GM19099 (cell line): ENCODE data around the gene PRKG1.

Source experiments
- POLR2A ChIP-seq: IDR thresholded peaks from 3 replicates; pipeline ENCODE4 v1.6.1; 2011; ENCODE audit warnings: low read depth; ENCODE audit not compliant: insufficient read length; ENCODE audit errors: extremely low read depth

PRKG1 gene

DNA sequence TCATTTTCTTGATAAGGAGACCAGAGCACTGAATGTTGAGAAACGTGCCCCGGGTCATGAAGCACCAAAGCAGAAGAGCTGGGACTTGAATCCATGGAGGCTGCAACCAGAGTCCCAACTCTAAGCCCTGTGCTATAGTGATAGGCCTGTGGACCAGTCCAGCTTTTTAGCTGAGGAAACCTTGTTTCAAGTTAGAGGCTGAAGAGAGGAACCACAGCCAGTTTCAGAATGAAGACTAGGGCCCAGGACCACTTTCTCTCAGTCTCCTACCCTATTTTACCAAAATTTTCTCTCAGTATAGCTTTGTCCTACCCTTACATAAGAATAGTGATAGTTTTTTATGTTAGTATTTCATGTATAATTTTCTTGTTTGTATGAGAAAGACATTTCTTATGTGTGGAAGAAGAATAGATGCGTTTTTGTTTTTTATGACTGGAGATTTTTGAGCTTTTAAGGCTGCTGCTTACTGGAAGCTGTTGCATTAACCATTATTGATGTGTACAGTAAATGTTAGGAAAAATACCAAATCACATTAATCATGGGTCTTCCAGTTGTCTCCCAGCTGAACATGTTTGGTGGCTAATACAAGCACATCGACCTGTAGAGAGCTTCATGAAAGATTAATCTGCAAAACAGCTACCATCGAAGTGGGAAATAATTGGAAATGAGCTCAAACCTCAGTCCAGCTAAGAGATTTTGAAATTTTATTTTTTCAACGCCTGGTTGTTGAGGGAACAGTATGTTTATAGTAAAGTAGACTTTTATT lies 670.1 kb downstream of the PRKG1 start:
- TF ChIP-seq POLR2A, result no peak

DNA sequence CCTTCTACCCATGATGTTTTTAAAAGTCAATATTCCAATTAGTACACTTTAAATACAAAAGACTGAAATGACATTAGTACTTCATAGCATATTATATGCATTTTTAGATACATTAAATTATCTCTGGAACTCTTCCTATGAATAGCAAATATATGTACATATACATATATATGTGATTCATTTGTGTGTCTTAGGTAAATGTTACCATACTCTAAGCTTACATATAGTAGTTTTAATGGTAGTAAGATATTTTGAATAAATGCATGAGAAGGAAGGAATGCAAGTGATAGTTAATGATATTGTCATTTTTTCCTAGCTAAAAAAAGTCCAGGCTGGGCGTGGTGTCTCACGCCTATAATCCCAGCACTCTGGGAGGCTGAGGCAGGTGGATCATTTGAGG lies 671.1 kb downstream of the PRKG1 start:
- no peak for TF ChIP-seq POLR2A

DNA sequence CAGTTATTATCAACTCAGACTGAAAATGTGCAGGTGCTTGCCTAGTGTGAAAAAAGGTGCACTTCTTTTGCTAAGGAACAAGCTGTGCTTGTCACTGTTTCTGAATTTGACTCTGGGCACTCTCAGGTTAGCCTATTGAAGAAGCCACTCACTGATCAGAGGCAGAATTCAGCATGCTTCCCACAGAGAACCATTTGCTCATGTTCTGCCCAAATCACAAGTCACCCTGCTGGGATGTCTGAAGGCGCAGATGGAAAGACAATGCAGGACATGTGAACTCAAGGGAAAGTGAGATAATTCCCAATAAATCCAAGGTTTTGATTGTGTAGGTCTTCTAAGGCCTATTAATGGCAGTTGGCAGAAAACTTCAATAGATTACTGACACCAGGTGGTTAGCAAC lies 672.9 kb downstream of the PRKG1 start:
- TF ChIP-seq POLR2A, result no peak

DNA sequence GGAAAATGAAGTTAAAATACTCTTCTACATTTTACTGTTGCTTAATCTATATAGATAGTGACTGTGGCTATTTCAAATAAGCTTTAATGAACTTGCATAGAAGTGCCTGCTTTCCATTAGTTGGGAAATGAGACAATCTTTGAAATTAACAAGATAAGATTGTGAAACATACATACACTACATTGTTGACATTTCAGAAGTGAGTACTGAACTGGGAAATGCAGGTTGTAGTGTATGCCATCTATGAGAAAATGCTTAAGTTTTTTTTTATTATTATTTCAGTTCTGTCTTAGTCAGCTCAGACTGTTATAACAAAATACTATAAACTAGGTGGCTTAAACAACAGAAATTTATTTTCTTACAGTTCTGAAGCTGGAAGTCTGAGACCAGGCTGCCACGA lies 674.7 kb downstream of the PRKG1 start:
- TF ChIP-seq POLR2A, result no peak

DNA sequence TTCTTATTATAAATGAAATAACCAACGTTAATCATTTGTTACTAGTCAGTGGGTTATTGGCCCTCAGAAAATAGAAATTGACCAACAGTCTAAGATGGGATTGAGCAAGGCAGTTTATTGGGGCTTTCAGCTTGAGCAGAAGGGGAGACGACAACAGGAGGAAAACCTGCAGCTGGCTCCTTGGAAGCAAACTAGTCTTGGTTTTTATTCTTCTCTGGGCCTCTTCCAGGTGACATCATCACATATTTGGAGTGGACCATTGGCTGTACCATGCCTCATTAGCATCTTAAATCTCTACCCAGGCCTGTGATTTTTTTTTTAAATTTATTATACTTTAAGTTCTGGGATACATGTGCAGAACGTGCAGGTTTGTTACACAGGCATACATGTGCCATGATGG lies 684.1 kb downstream of the PRKG1 start:
- TF ChIP-seq POLR2A, result no peak

DNA sequence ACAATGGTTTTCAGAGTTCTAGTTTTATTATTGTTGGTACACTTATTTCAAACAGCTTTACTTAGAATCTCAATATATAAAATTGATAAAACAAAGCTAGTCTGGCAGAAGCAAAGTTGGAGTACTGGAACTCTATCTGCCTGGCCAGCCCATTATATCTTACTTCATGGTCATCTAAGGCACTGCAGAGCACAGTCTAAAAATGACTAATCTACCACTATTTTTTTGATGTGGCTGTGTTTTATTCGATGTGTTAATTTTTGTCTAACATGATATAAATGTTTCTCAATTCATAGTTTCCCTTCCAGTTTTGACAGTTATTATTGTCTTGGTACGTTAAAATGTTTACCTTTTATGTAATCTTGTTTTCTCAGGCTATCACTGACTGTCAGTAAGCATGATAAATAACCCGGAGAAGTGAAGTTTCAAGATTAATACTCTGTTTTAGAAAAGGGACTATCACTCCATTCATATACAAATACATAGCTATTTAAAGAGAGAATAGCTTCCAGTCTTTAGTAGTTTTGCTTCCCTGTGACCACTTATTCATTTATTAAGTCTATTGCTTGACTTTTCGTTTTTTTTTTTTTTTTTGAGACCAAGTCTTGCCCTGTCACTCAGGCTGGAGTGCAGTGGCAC lies 685.7 kb downstream of the PRKG1 start:
- TF ChIP-seq POLR2A, result no peak

DNA sequence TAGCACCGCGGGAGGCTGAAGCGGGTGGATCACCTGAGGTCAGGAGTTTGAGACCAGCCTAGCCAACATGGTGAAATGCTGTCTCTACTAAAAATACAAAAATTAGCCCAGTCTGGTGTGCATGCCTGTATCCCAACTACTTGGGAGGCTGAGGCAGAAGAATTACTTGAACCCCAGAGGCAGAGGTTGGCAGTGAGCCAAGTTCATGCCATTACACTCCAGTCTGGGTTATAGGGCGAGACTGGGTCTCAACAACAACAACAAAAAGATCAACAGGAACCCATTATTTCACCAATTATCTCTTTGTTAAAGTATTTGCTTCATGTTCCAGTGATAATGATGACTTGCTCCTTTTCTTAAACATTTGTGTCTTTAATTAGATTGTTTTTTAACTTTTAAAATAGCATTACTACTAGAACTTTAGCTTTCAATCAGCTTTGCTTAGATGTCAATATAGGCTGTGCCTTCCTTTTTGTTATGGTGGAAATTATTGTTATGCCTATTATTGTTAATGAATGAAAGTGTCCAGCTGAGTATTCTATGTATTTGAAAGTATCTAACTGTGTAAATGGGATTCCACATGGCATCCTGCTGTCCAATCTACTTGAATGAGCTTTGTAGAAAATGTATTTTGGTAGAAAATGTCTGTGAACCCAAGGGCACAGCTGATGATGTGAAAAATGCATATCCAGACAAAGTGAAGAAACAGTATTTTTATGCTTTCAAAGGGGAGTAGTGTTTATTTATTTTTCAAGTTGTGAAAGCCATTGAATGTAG lies 686.8 kb downstream of the PRKG1 start:
- TF ChIP-seq POLR2A, result no peak

DNA sequence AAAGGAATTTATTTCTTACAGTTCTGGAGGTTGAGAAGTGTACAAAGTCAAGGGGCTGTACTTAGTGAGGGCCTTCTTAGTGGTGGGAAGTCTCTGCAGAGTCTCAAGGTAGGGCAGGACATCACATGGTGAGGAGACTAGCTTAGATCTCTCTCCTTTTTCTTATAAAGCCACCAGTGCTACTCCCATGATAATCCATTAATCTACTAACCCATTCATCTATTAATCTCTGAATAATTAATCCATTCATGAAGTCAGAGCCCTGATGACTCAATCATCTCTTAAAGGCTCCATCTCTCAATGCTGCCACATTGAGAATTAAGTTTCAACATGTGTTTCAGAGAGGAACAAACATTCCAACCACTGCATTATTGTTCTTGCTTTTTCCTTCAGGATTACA lies 689.5 kb downstream of the PRKG1 start:
- no peak for TF ChIP-seq POLR2A

DNA sequence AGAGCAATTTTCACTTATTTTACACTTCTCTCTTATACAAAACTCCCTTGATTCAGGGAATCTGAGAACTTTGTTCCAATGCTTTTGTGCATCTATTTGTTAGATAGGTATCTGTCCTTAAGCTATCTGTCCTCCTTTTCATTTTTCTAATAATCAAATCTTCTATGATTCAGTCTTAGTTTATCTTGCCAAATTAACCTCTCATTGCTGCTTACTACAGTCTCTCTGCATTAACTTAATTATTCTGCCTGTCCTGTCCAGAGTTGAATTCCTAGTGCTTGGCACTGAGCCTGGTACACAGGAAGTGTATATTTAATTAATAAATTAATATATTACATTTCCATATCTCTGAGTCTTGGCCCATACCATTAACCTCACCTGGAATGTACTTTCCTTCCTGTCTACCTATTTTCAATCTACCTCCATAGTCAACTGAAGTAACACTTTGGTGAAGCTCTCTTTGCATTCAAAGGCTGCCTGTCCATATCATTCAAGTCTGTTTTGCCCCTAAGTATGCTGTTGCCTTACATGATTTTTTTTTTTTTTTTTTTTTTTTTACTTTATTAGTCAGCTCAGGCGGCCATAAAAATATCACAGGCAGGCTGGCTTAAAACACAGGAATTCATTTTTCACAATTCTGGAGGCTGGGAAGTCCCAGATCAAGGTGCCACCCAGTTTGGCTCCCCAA lies 691.1 kb downstream of the PRKG1 start:
- no peak for TF ChIP-seq POLR2A

DNA sequence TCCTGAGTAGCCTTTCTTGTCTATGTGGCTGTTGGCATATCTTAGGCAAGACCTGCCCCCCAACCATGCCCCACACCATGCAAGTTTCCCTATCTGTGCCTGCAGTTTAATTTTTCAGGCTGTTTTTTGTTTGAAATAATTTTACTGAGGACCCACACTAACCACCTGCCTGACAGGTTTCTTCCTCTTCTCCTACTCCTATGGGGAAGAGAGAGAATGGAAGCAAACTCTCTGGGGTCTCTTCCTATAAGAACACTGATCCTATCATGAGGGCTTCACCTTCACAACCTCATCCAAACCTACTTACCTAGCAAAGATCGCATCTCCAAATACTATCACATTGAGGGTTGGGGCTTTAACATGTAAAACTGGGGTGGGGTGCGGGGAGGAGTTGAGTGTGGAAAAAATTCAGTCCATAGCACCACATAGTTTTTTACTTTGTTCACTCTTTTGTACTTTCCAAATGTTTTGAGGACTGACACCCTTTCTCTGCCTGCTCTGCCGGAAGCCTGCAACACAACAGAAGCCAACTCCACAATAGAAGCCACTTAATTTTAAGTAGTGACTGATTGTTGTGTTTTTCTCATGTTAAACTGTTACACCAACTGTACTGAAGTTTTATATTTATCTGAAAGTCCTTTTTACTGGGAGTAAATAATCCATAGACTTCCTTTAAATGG lies 692.3 kb downstream of the PRKG1 start:
- TF ChIP-seq POLR2A, result no peak

DNA sequence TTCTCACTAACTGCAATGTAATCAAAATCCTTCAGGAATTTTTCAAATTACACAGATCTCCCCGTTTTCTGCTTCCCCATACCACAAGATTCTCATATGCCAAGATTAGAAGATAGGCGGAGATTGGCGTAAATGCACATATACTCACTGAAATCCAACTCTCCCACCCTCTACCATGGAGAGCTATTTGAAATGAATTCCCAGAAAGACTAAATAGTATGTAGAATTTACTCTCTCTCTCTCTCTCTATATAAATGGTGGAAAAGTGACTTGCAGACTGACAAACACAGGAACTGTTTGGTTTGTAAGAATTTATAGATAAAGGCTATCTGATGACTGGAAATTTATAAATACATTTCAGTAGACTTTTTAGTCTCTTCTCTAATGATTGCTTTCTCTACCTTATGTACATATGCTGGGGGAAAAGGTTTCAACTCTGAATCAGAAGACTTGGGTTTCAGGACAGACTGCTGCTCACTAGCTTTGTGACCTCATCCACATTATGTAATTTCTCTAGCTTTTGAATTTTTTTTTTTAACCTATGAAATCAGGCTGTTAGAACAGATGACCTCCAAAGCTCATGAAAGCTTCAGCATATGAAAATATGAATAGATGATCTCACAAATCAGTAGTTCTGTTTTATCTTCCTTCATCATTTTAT lies 692.9 kb downstream of the PRKG1 start:
- TF ChIP-seq POLR2A, result no peak

DNA sequence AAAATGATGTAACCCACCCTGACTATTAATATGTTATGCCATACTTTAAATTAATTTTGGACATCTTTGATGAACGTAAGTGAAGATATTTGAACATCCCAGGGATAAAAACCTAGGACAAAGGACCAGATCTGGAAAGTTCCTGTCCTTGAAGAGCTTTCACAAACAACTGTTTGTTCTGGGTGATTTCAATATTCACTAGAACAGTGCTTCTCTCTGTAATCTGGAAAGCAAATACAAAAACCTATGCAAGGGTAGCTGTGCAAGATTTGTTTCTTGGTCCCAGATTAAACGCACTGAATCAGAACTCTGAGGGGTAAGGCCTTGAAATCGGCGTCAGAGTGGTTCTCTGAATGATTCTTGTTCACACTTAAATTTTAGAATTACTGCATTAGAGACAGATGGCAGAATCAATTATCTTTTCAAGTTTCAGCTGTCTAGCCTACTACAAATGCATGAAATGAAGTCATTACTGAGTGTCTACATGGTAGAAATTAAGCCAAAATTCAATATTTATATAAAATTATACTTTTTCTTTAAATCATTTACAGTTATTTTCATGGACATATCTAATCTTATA lies 694.7 kb downstream of the PRKG1 start:
- no peak for TF ChIP-seq POLR2A

DNA sequence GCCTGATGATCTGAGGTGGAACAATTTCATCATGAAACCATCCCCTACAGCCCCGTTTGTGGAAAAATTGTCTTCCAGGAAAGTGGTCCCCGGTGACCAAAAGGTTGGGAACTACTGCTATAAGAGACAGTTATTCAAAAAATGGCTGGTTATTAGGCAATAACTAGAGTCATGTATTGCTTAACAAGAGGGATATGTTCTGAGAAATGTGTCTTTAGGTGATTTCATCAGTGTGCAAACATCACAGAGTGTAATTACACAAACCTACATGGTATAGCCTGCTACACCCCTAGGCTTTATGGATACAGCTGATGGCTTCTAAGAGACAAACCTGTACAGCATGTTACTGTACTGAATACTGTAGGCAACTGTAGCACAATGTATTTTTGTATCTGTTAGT lies 696.4 kb downstream of the PRKG1 start:
- TF ChIP-seq POLR2A, result no peak

DNA sequence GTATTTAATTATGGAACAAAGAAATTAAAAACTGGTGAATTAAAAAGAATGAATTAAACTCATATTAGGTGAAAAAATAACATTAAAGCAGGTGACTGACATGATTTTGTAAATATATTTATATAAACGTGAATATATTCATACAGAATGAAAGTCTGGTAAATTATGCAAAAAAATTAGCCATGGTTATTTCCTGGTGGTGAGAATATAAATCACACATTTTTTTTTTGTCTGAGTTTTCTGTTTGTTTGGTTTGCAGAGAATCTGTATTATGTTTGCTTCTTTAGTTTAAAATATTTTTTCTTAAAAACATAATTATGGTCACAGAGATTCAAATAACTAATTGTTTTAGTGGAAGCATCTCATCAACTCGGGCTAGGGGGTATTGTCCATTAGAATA lies 698.1 kb downstream of the PRKG1 start:
- no peak for TF ChIP-seq POLR2A
